Measurements from ENCODE around the gene AKR1B1. TPM values are rescaled to one million over a fixed set of nuclear protein-coding genes. Genes with fewer than 3 reads are reported as not detected.

The AKR1B1 gene
- total RNA-seq, 2 donors from 2014 or later = 12.9 to 27.5 TPM

DNA sequence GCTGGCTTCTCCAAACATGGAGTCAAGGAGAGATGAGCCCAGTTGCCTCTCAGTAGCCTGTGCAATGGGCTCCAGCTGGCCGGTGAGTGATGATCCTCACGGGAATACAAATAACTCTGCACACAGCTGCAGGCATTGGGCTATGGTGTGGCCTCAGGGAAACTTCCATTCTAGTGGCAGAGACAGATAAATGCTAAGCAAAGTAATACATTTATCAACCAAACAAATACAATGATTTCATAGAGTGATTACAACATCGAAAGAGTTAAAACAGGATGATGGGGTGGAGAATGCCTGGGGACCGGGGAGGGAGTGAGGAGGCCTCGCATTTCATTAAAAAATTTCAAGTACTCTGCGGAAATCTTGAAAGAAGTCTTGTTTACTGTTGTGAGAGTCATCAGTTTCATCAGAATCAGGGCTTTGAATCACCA lies 15.0 kb upstream of the AKR1B1 start:
- 72 to 78% methylated on average over 6 of the region's 6 CpGs for WGBS, 2 donors
- no peaks in the 10 kb centered on the region for H3K27me3 ChIP-seq
- ATAC-seq (no peak), DNase-seq (no peak)
- no peak overlapping the region for H3K4me3 ChIP-seq
- H3K27ac ChIP-seq = no peak overlapping the region
- intact Hi-C loops (cut with DNase I) = no loop called here
- TF ChIP-seq POLR2A (IDR thresholded peaks at IDR 0.05) (no peak), CTCF (IDR thresholded peaks at IDR 0.05) (no peak)
- no peaks in the 10 kb centered on the region for H3K9me3 ChIP-seq
- H3K36me3 ChIP-seq (replicated peaks in 1 of 2; ENCODE audit: insufficient read depth in 1 of 2, low read depth in 2 of 2) = no peaks in the 10 kb centered on the region
- H3K4me1 ChIP-seq = no peaks in the 10 kb centered on the region

DNA sequence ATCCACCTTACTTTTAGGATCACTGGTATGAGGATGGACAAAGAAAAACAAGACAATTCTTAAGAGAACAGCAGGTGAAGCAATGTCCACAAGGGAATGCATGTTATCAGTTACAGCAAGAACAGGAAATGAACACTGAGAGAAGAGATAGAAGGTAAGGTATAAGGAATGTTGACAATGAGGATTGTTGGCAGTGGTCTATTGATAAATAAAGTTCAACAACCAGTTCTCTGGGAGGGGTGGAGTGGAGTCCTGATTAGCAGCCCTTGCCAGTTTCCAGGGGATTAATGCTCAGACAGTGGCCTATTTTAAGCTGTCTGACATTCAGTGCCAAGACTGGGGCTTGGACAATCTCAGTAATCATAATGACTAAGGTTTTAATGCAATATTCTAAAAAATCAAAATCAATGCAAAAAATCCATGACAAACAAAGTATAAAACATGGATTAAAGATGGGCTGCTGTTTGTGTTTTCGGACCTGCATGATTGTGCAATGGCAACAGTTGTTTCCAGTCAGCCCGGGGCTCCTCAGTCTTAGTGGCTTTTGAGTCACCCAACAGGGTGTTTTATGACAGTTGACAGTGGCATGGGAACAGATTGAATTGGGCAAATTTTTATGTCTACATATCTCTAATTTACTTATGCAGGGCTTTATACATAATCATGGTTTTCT lies 13.8 kb upstream of the AKR1B1 start:
- Histone ChIP-seq H3K36me3 (replicated peaks in 1 of 2; ENCODE audit: insufficient read depth in 1 of 2, low read depth in 2 of 2) (no peaks in the 10 kb centered on the region), H3K27ac (no peak overlapping the region), H3K4me1 (no peaks in the 10 kb centered on the region), H3K27me3 (no peaks in the 10 kb centered on the region), H3K9me3 (no peaks in the 10 kb centered on the region), H3K4me3 (no peak overlapping the region)
- intact Hi-C loops (cut with DNase I) = no loop called here
- no peak for TF ChIP-seq CTCF (IDR thresholded peaks at IDR 0.05)
- TF ChIP-seq POLR2A (IDR thresholded peaks at IDR 0.05) = no peak
- DNase-seq (no peak), ATAC-seq (no peak)
- 76 to 80% methylated on average over 2 of the region's 2 CpGs for WGBS, 2 donors

DNA sequence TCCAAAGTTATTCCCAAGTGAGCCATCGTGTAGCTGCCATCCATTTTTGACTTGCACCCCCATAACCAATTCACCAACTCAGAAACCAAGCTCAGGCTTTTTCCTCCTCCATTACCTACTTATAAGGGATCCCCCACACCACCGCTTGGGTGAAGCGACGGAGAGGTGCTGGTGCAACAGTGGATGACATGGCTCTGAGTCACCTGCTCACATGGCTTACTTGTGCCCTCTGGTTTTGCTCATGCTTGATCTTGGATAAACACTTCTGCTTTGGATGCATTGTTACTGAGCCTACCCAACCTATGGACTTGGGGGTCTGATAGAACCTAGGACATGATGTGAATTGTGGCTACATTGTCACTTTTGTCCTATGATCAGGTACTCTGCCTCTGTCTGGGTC lies 12.0 kb upstream of the AKR1B1 start:
- 91 to 92% methylated on average over 4 of the region's 4 CpGs for WGBS, 2 donors
- TF ChIP-seq POLR2A (IDR thresholded peaks at IDR 0.05) (no peak), CTCF (IDR thresholded peaks at IDR 0.05) (no peak)
- Histone ChIP-seq H3K27ac (no peak overlapping the region), H3K27me3 (no peaks in the 10 kb centered on the region), H3K4me1 (no peaks in the 10 kb centered on the region), H3K36me3 (replicated peaks in 1 of 2; ENCODE audit: insufficient read depth in 1 of 2, low read depth in 2 of 2) (no peaks in the 10 kb centered on the region), H3K9me3 (no peaks in the 10 kb centered on the region), H3K4me3 (no peak overlapping the region)
- intact Hi-C loops (cut with DNase I) = no loop called here
- no peak for DNase-seq
- ATAC-seq = no peak

- intact Hi-C loops (cut with DNase I) = no loop called here
- no peaks in the 10 kb centered on the region for H3K36me3 ChIP-seq (replicated peaks in 1 of 2; ENCODE audit: insufficient read depth in 1 of 2, low read depth in 2 of 2)
- H3K4me1 ChIP-seq = no peaks in the 10 kb centered on the region
- peak; percentile 47 to 85 (median 61) for DNase-seq
- TF ChIP-seq POLR2A (IDR thresholded peaks at IDR 0.05) (no peak), CTCF (IDR thresholded peaks at IDR 0.05) (no peak)
- ATAC-seq = peak; percentile 63
- H3K9me3 ChIP-seq = no peaks in the 10 kb centered on the region
- H3K27me3 ChIP-seq = no peaks in the 10 kb centered on the region
- H3K27ac ChIP-seq = no peak overlapping the region
- 38 to 39% methylated on average over 9 of the region's 9 CpGs for WGBS, 2 donors
- no peak overlapping the region for H3K4me3 ChIP-seq
Observed at GRCh38 chr7:134469622-134470021, 10.7 kb upstream of the AKR1B1 start.

DNA sequence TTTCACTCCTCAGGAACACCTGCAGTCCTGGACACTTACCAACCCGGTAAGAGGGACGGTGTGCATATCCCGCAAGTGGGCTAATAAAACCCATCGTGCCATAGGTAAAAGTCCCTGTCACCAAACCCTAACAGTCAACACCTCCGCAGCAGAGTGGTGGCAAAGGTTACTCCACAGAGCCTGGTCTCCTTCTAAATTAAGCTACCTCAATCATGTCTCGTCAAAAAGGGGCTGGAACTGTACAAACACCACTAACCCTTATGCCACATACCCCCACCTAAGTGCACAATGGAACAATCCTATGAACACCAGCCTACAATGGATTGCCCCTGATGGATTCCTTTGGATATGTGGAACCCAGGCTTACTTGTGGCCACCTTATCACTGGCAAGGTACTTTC lies 9.6 kb upstream of the AKR1B1 start:
- TF ChIP-seq CTCF (IDR thresholded peaks at IDR 0.05) (no peak), POLR2A (IDR thresholded peaks at IDR 0.05) (no peak)
- no peak for DNase-seq
- intact Hi-C loops (cut with DNase I) = no loop called here
- no peaks in the 10 kb centered on the region for H3K36me3 ChIP-seq (replicated peaks in 1 of 2; ENCODE audit: insufficient read depth in 1 of 2, low read depth in 2 of 2)
- no peaks in the 10 kb centered on the region for H3K9me3 ChIP-seq
- H3K27ac ChIP-seq = no peak overlapping the region
- whole genome bisulfite sequencing, 2 donors = 93% methylated on average over 6 of the region's 6 CpGs
- H3K4me3 ChIP-seq = no peak overlapping the region
- ATAC-seq = no peak
- no peaks in the 10 kb centered on the region for H3K4me1 ChIP-seq
- no peaks in the 10 kb centered on the region for H3K27me3 ChIP-seq

Measured in body of pancreas (tissue), 4 donors.